DMS79 (cell line): ENCODE data around the gene ADGRL2.

Experiments used
- DNase-seq: peaks from one replicate; lab custom pipeline; 2025; lab: John Stamatoyannopoulos, UW

The ADGRL2 gene

DNA sequence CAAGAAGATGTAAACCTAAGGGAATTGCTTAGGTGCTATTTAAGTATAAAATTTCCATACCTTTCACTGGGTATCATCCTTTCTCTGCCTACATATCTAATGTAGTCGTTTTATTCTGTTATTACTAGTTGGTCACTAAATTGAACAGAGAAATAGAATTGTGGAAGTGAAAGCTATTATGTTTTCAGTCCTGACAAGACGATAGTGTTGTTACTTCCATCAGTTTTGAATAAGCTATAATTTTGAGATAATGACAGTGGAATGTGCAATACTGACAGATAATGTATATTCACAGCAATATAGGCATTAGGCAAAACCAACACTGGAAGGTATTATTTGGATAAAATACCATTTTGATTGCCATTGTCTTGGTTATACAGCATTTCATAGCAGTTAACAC lies 181.8 kb downstream of the ADGRL2 start:
- DNase-seq = no peak

GRCh38 chr1:81989524-81989923 lies 188.8 kb downstream of the ADGRL2 start:
- no peak for DNase-seq

GRCh38 chr1:81990241-81990640 lies 189.5 kb downstream of the ADGRL2 start:
- DNase-seq = no peak

GRCh38 chr1:81998165-81998564 lies 197.4 kb downstream of the ADGRL2 start:
- no peak for DNase-seq

GRCh38 chr1:81999364-81999763 lies 198.6 kb downstream of the ADGRL2 start:
- no peak for DNase-seq

DNA sequence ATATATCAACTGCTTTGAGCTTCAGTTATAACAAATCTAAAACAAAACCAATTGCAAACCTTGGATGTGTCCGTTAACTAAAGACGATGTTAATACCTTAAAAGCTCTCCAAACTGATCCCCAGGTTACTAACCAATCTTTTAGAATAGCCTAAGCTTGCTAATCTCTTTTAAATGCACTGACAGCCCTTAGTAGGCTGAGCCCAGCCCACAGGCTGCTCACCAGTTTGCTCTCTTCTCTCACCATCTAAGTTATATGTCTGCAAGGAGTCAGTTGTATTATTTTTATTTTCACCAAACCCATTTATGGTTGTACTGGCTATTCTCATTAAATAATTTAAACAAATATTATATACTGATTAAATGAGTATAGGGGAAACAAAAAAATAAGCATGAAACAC lies 199.5 kb downstream of the ADGRL2 start:
- no peak for DNase-seq

DNA sequence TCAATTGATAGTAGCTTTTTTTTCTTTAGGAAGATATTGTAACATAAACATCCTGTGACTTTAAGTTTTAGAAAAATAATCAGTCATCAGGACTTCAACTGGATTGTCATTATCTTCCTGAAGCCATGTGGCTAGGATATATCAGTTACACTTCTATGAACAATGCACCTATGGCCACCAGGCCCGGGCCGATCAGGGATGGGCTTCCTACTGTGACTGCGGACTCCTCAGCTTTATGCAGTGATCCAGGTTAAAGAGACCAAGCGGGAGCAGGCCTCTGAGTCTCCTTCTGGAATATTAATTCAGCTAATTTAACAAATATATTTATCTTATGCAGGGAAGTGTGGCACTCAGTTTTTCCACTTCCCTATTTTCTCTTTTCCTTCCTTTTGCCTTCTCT lies 200.6 kb downstream of the ADGRL2 start:
- DNase-seq = no peak

DNA sequence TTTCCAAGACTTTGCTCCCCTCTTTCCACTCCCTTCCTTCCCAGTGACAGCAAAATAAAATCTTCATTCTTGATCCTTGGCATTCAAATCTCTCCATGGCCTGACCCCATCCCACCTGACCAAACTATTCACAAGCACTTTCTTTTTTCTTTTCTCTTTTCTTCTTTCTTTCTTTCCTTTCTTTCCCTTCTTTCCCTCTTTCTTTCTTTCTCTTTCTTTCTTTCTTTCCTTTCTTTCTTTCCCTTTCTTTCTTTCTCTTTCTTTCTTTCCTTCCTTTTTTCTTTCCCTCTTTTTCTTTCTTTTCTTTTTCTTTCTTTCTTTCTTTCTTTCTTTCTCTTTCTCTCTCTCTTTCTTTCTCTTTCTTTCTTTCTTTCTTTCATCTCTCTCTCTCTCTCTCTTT lies 207.1 kb downstream of the ADGRL2 start:
- DNase-seq = no peak

GRCh38 chr1:82013702-82014101 lies 213.0 kb downstream of the ADGRL2 start:
- no peak for DNase-seq

GRCh38 chr1:82015444-82015843 lies 214.7 kb downstream of the ADGRL2 start:
- DNase-seq = no peak

GRCh38 chr1:82018319-82018718 lies 217.6 kb downstream of the ADGRL2 start:
- no peak for DNase-seq

- DNase-seq = no peak
These were observed 218.8 kb downstream of the ADGRL2 start for GRCh38 chr1:82019508-82019907.

- DNase-seq = no peak
These were observed 230.1 kb downstream of the ADGRL2 start for GRCh38 chr1:82030830-82031229.

- DNase-seq = no peak
These were observed 231.3 kb downstream of the ADGRL2 start for GRCh38 chr1:82032068-82032467.

DNA sequence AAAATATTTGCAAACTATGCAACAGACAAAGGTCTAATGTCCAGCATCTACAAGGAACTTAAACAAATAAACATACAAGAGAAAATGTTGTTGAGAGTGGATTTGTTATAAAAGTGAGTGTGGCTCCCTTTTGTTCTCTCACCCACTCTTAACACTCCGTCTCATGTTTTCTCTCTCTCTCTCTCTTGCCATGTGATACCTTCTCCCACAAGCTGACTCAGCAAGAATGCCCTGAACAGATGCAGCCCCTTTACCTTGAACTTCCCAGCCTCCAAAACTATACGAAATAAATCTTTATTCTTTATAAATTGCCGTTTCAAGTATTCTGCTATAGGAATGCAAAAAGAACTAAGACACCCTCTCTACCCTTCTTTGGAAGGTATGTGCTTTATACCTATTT lies 234.1 kb downstream of the ADGRL2 start:
- DNase-seq = no peak
